Kidney glomerular epithelial cell (primary cell): Measurements from ENCODE around the gene MAPK8IP2.
"Not testable (repeated sequence)": the region's sequence is repeated elsewhere in the genome, so short reads cannot be mapped to it uniquely, and the experiment has no call there.

Experiments used
- DNase-seq: peaks from one replicate; lab custom pipeline; 2025; lab: John Stamatoyannopoulos, UW

The MAPK8IP2 gene

DNA sequence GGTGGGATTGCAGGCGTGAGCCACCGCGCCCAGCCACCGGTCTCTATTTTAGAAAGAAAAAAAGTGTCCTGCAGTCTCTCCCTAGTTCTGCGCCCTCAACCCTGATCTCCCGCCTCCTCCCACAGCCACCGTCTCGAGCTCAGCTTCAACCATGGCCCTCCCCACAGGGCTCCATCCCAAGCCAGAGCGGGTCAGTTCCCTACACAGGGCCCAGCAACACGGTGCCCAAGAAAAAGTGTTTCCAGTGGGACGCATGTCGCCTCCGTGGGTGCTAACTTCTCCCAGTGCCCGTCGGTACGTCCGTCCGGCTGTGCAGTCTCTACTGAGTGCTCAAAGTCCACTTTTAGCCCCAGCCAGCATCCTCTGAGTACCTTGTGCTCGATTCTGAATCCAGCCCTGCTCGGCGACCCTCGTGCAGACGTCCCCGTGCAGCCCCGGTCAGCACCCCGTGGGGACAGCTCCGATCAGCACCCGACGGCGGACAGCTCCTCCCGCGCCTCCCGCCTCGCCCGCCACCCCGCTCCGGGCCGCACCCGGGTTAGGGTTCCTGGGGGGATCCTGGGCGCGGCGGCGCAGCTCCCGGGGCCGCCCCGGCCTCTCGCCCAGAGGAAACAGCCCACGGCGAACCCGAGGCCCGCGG, 657 bp upstream of the MAPK8IP2 start:
- DNase-seq: no peak

DNA sequence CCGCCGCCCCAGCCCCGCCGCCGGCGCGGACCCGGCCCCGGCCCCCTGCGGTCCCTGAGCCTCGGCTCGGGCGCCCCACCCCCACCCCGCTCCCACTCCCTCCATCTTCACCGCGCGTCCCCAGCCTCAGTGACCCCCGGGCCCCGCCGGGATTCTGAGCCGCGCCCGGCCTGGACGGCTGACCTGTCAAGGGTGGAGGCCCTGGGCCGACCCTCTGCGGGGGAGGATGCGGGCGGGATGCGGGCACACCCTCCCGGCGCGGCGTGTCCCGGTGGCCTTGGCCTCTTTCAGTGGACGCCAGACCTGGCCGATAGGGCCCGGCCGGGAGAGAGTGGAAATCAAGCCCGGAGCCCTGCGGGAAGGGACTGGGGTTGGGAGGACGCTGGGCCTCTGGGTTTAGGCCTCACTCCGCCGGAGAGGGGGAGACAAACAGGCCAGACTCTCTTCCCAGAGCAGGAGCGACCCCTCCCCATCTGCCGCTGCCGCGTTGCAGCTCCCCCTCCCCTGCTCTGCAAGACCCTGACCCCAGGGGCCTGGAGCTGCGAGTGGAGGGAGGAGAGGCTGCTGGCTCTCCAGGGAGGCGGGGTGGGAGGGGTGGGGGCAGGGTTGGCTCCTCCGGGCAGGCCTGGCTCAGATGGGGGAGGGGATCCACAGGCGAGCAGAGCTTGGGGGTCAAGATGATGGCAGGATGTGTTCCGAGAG, 525 bp downstream of the MAPK8IP2 start:
- DNase-seq: no peak

DNA sequence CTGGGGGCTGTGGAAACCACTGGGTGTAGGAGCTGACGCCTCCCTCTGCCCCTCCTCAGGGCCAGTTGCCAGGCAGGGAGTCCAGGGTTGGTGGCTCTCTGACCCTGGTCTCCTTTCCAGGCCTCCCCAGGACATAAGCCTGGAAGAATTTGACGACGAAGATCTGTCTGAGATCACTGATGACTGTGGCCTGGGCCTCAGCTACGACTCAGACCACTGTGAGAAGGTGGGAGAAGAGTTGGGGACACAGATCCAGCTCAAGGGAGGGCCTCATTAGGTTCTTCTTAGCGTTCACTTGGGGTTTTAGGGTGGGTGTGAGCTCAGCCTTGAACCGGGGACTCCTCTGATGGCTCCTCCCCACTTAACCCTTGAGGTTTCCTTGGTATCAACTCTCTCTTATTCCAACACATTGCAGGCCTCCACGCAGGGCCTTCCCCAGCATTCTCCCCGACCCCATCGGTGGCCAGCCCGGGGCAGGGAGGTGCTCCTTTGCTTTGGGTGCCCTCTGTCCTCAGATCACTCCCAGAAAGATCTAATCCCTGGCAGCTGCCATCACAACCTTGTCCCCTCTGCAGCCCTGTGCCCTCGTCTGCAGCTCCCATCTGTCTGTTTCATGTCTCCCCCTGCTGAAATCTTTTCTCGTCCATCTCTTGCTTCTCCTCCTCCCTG, 1.2 kb downstream of the MAPK8IP2 start:
- no peak for DNase-seq

DNA sequence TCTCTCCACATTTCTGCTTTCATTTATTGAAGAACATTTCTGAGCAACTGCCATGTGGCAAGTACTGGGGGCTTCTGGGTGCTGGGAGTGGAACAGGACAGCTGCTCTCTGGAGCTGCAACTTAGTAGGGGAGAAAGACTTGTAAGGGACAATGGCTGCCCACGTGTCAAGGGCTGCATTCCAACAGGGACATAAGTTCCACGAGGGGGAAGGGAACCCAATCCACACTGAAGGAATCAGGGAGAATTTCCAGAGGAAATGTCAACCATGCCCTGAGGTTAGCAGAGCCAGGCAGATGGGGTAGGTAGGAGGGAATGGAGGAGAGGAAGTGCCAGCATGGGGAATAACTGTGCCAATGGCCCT, 1.7 kb downstream of the MAPK8IP2 start:
- no peak for DNase-seq

DNA sequence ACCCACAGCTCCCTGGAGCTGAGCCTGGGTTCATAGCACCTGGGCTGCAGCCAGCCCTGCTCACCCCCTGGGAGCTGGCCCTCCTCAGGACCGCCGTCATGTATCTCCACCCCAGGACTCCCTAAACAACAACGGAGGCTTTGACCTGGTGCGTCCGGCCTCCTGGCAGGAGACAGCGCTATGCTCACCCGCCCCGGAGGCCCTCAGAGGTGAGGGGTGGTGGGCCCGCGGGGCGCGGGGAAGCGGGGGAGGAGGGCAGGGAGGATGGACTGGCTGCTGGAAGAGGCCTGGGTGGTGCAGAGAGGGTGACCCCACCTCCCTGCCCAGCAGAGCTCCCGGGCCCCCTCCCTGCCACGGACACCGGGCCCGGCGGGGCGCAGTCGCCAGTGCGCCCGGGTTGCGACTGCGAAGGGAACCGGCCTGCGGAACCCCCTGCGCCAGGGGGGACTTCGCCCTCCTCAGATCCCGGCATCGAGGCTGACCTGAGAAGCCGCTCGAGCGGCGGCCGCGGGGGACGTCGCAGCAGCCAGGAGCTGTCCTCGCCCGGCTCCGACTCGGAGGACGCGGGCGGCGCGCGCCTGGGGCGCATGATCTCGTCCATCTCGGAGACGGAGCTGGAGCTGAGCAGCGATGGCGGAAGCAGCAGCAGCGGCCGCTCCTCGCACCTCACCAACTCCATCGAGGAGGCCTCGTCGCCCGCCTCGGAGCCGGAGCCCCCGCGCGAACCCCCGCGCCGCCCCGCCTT, 3.1 kb downstream of the MAPK8IP2 start:
- DNase-seq: no peak

DNA sequence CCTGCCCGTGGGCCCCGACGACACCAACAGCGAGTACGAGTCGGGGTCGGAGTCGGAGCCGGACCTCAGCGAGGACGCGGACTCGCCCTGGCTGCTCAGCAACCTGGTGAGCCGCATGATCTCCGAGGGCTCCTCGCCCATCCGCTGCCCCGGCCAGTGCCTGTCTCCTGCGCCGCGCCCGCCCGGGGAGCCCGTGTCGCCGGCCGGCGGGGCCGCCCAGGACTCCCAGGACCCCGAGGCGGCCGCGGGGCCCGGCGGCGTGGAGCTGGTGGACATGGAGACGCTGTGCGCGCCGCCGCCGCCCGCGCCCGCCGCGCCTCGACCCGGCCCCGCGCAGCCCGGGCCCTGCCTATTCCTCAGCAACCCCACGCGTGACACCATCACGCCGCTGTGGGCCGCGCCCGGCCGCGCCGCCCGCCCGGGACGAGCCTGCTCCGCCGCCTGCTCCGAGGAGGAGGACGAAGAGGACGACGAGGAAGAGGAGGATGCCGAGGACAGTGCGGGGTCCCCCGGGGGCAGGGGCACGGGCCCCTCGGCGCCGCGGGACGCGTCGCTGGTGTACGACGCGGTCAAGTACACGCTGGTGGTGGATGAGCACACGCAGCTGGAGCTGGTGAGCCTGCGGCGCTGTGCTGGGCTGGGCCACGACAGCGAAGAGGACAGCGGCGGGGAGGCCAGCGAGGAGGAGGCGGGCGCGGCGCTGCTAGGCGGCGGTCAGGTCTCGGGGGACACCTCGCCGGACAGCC, 3.8 kb downstream of the MAPK8IP2 start:
- no peak for DNase-seq

DNA sequence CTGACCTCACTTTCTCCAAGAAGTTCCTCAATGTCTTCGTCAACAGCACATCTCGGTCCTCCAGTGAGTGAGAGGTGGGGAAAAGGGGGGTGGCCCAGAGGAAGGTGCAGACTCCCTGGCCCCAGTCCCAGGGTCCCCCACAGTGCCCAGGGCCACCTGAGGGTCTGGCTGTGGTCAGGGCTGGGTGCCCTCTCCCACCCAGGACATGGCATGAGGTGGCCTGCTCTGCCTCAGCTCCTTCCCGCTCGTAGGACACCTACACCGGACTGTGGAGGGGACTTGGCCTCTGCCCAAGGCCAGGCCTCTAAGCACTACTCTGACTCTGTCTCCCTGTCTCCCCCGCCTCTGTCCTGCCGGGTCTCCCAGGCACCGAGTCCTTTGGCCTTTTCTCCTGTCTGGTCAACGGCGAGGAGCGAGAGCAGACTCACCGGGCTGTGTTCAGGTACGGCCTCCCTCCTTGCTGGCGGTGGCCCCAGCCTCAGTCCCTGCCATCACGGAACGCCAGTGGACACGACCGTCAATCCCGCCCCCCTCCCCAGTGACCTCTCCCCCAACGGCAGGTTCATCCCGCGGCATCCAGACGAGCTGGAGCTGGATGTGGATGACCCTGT, 4.5 kb downstream of the MAPK8IP2 start:
- DNase-seq: no peak

DNA sequence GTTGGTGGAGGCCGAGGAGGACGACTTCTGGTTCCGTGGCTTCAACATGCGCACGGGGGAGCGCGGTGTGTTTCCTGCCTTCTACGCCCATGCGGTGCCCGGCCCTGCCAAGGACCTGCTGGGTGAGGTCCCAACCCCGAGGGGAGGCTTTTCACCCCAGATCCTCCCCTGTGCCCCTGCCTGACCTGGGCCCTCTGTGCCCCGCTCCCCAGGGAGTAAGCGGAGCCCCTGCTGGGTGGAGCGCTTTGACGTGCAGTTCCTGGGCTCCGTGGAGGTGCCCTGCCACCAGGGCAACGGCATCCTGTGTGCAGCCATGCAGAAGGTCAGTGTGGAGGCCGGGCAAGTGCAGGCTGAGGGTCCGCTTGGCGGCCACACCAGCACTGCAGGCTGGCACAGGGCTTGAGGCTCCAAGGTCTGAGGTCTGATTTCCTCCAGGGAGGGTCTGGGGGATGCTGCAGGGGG, 5.1 kb downstream of the MAPK8IP2 start:
- no peak for DNase-seq

DNA sequence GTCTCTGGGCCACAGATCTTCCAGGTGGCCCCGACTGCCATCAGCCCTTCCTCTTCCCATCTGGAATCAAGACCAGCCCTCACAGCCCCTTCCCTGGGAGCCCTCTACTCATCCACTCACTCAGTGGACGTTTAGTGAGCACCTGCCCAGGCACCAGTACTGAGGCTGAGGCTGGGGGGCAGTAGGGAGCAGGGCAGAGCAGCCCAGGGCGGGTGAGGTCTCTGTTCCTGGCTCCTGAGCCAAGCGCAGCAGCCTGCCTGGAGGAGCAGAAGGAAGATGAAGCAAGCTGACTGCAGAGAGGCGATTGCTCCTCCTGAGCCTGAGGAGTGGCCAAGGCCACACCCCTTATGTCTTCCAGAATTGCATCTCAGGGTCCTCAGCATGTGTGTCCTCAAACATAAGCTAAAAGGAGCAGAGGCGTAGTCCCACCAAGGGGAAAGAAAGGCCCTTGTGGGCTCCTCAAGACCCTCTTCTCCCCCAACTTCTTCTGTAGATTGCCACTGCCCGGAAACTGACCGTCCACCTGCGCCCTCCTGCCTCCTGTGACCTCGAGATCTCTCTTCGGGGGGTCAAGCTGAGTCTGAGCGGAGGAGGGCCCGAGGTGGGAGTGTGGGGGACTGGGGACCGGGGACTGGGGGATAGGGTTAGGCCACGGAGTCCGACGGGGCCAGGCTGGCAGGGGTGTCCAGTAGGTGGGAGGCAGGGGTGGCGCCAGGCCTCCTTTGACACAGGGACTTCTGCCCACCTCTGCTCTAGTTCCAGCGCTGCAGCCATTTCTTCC, 5.8 kb downstream of the MAPK8IP2 start:
- DNase-seq: no peak

DNA sequence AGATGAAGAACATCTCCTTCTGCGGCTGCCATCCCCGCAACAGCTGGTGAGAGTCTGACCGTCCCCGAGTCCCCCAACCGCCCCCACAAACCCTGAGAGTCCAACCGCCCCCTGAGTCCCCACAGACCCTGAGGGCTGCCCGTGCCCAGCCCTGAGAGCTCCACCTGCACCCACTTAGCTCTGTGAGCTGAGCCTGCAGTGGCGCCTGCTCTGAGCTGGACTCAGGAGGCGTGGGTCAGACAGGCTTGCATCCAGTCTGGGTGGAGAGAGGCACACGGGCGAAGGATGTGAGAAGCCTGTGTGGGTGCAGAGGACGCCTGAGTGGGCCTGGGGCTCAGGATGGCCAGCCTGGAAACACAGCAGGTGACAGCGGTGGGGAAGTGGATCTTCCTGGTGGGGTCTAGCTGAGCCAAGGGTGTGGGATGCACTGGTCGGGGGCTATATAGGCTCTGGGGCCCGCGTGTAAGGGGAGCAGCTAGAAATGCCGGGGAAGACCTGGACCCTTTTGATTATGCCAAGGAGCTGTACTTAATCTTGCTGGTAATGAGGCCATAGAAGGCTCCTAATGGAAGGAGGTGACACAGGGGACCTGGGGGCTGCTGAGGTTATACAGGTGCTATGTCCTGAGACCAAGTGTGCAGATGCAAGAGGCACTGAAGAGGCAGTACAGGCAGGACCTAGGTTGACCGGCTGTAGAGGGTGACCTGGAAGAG, 6.5 kb downstream of the MAPK8IP2 start:
- DNase-seq: no peak

DNA sequence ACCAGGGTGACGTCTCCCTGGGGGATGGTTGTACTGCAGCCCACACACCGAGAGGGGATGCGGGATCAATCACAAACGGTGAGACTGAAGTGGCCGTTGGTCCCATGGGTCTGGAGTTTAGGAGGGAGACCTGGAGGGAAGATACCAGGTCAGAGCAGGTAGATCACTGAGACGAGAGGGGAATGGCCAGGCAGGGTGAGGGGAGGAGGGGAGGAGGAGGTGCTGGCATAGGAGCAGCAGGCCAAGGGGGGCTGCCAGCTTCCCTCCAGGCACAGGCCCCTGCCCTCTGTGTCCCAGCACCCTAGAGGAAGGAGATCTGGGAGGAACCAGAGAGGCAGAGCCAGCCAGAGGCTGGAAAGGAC, 7.0 kb downstream of the MAPK8IP2 start:
- DNase-seq: no peak

DNA sequence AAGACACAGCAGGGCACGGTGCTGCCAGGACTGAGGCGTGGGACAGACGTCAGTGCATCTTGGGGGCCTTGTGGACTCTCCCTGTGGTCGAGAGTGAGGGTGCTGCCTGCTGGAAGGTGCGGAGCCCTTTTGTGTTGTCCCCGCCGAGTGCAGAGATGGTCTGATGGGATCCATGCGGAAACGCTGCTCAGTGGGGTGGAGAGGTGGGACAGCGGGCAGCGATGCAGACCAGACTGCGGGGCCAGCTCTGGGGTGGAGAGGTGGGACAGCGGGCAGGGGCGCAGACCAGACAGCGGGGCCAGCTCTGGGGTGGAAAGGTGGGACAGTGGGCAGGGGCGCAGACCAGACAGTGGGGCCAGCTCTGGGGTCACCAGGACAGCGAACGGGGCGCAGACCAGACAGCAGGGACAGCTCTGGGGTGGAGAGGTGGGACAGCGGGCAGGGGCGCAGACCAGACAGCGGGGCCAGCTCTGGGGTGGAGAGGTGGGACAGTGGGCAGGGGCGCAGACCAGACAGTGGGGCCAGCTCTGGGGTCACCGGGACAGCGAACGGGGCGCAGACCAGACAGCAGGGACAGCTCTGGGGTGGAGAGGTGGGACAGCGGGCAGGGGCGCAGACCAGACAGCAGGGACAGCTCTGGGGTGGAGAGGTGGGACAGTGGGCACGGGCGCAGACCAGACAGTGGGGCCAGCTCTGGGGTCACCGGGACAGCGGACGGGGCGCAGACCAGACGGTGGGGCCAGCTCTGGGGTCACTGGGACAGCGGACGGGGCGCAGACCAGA, 7.7 kb downstream of the MAPK8IP2 start:
- DNase-seq: not testable (repeated sequence)

DNA sequence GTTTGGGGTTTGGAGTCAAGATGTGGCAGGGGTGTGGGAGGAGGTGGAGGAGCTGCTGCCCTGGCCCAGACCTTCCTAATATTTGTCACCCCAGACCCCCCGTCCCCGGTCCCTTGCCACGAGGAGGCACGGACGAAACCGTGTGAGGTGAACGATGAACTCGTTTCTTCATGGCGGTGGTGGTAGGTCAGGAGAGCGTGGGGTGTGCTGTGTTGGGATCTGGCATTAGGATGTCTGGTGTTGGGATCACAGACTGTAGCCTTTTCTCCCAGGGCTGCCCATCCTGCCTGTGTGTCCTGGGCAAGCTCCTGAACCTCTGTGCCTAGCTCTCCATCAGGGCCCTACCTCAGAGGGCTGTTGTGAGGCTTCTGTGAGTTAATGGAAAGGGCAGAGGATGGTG, 8.4 kb downstream of the MAPK8IP2 start:
- DNase-seq: no peak

DNA sequence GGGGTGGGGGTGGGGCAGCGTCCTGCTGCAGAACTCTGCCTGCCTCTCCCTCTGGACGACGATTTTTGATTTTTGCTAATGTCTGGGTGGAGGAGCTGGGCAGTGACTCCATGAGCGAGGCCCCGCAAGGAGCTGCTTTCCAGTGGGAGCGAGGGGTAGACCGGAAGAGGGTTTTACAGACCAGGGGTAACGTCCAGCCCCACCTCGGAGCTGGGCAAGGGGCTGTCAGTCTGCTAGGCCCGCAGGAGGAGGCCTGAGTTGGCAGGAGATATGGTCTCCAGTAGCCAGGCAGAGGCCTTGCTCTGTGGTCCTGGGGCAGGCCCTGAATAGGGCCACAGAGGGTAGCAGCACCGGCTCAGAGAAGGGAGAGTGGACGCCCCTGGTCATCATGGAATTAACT, 9.0 kb downstream of the MAPK8IP2 start:
- no peak for DNase-seq

DNA sequence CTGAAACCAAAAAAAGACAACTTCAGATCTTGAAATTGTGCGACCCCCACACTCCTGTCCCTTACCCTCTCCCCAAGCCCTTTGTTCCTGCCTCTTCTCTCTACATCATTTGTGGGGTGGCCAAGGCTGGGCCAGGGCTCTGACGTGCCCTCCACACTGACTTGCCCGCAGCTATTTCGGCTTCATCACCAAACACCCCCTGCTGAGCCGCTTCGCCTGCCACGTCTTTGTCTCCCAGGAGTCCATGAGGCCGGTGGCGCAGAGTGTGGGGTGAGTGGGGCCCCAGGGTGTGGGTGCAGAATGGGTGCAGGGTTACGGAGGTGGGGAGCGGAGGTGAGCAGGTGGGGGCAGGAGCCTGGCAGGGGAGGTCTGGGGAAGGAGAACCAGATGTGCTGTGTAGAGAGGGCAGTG, 9.5 kb downstream of the MAPK8IP2 start:
- DNase-seq: no peak

DNA sequence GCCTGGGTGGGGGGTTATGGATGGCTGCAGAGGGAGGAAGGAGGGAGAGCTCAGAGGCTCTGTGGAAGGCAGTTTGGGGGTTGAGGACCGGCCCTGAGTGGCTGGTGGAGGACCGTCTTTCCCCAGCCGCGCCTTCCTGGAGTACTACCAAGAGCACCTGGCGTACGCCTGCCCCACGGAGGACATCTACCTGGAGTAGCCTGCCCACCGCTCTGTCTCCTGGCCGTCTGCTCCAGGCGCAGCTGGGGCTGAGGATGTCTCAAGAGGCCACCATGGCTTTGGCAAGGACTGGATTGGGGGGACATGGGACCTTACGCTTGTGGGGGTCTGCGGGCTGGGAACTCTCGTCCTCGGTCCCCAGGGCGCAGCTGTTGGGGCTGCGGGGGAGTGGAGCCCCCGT, 10.0 kb downstream of the MAPK8IP2 start:
- no peak for DNase-seq

DNA sequence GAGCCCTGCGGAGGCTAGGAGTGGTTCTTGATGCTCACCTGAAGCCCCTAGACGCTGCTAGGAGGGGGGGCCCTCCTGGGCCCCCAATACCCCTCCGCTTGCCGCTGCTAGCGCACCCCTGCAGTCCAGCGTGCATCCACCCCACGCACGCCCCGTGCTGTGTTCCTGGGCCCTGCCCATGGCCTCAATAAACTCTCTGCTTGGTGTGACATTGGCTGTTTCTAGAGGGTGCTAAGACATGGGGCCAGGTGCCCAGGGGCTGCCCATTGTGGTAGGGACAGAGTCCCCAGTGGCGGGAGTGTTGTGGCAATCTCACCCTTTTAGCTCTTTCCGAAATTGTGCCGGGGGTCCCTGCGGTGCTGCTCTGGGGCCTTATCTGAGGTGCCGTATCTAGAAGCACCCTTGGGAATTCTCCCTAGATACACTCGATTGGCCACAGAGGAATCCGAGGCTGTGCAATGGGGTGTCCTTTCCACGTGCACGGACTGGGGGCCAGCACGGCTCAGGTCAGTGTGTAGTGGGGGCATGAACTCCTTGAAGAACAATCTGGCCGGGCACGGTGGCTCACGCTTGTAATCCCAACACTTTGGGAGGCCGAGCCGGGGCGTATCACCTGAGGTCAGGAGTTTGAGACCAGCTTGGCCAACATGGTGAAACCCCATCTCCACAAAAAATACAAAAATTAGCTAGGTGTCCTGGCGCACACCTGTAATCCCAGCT, 10.9 kb downstream of the MAPK8IP2 start:
- DNase-seq: no peak

DNA sequence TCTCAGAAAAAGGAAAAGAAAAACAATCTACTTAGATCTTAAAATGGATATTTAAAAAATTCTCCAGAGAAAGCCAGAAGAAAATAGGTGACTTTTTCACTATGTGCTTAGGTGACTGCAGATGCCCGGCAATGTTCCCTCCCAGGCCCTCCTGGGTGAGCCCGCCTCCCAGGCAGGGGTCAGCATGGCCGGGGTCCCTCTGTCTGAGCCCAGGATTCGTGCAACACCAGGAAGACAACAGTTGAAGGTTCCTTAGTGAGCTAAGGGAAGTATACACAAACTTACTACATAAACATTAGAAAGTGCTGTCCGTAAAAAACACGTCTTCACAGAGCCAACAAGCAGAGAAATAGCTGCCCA, 11.6 kb downstream of the MAPK8IP2 start:
- no peak for DNase-seq
